ENCODE data around the gene CYP21A2. TPM values are rescaled to one million over a fixed set of nuclear protein-coding genes. Genes with fewer than 3 reads are reported as not detected.

The CYP21A2 gene
- total RNA-seq, 1 donor from 2014 or later, result 14.0 TPM

DNA sequence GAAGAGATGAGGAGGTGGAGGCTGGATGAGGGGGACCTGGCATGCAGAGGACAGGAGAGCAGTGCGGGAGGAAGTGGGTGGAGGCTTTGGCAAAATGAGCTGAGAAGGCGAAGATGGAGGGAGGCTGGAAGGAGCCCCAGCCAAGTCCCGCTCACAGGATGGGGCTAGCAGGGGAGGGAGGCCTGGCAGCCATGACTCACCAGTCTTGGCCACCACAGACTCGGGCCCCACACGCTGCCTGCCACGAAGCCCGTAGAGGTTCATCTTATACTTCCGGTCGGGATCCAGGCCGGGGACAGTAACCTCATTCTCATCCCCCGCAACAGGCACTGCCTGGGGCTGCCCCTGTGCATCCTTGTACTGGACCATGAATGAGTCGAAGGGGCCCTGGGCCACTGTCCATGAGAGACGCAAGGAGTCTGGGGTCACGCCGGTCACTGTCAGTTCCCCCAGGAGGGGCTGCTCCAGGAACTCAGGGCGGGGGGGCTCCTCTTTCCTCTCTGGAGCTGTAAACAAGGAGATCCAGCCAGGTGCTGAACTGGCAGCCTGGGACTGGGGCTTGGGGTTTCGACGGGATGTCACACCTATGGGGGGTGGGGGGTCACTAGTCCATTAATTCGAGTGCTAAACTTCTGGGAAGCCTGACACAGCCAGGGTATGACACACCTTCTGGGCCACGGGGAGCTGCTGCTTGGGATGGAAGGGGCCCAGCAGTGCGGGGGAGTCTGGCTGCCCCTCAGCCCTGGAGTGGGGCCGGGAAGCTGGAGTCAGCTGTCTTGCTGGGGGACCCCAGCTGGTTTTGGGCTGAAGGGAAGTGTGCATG is 43.2 kb downstream of the CYP21A2 start:
- intact Hi-C loops (cut with DNase I), result no loop called here
- Histone ChIP-seq H3K4me1 (peaks cover 5 to 28% of the 10 kb centered on the region in 2 donors), H3K27ac (peak overlapping the region; percentile 82 to 88), H3K9me3 (no peaks in the 10 kb centered on the region), H3K36me3 (peaks cover 0 to 14% of the 10 kb centered on the region in 2 donors), H3K4me3 (no peak overlapping the region), H3K27me3 (no peaks in the 10 kb centered on the region)
- TF ChIP-seq, protein P1, sequence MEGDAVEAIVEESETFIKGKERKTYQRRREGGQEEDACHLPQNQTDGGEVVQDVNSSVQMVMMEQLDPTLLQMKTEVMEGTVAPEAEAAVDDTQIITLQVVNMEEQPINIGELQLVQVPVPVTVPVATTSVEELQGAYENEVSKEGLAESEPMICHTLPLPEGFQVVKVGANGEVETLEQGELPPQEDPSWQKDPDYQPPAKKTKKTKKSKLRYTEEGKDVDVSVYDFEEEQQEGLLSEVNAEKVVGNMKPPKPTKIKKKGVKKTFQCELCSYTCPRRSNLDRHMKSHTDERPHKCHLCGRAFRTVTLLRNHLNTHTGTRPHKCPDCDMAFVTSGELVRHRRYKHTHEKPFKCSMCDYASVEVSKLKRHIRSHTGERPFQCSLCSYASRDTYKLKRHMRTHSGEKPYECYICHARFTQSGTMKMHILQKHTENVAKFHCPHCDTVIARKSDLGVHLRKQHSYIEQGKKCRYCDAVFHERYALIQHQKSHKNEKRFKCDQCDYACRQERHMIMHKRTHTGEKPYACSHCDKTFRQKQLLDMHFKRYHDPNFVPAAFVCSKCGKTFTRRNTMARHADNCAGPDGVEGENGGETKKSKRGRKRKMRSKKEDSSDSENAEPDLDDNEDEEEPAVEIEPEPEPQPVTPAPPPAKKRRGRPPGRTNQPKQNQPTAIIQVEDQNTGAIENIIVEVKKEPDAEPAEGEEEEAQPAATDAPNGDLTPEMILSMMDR (IDR thresholded peaks at IDR 0.05), result no peak
- peak; percentile 28 to 89 for DNase-seq (ENCODE audit: low spot score in 2 of 2)

DNA sequence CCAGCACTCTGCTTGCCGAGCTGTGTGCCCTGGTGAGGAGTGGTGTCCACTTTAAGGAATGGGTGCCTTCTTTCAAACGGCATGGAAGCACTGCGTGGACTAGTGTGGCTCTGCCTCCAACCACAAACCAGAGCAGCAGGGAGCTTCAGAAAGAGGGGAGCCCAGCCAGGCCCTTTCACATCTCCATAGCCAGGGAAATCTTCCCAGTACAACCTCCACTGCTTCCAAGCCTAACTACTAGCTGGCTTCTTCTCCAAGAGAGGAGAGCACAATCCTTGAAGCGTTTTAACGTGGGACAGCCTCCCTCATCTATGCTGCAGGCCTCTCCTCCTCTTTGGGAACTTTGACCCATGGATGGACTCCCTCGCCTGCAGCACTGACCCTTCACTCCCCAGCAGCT is 44.3 kb downstream of the CYP21A2 start:
- TF ChIP-seq, protein P1 (IDR thresholded peaks at IDR 0.05), result no peak
- H3K4me3 ChIP-seq, result no peak overlapping the region
- H3K36me3 ChIP-seq, result peaks cover 0 to 14% of the 10 kb centered on the region in 2 donors
- H3K4me1 ChIP-seq, result peaks cover 11 to 29% of the 10 kb centered on the region in 2 donors
- peak overlapping the region; percentile 82 to 88 for H3K27ac ChIP-seq
- DNase-seq (ENCODE audit: low spot score in 2 of 2), result no peak
- no peaks in the 10 kb centered on the region for H3K9me3 ChIP-seq
- intact Hi-C loops (cut with DNase I), result no loop called here
- no peaks in the 10 kb centered on the region for H3K27me3 ChIP-seq

DNA sequence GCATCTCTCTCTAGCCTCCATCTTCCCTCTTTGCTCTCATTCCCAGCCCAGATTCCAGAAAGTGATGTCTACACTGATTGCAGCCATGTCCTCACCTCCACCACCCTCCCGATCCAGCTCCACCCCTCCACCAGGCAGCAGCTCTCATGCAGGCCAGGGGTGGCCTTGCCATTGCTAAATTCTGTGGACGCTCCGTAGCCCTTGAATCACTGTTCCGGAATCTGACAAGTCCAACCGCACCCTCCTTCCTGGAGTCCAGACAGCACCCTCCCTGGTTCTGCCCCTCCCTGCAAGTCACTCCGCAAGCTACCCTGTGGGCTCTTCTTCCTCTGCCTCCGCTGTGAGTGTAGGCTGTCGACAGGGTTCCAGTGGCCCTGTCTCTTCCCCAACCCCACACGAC is 44.7 kb downstream of the CYP21A2 start:
- no peaks in the 10 kb centered on the region for H3K27me3 ChIP-seq
- TF ChIP-seq, protein P1 (IDR thresholded peaks at IDR 0.05), result no peak
- intact Hi-C loops (cut with DNase I), result no loop called here
- peak overlapping the region; percentile 82 to 88 for H3K27ac ChIP-seq
- peaks cover 0 to 14% of the 10 kb centered on the region in 2 donors for H3K36me3 ChIP-seq
- H3K9me3 ChIP-seq, result no peaks in the 10 kb centered on the region
- H3K4me1 ChIP-seq, result peaks cover 11 to 33% of the 10 kb centered on the region in 2 donors
- DNase-seq (ENCODE audit: low spot score in 2 of 2), result peak; percentile 25 to 92
- no peak overlapping the region for H3K4me3 ChIP-seq

DNA sequence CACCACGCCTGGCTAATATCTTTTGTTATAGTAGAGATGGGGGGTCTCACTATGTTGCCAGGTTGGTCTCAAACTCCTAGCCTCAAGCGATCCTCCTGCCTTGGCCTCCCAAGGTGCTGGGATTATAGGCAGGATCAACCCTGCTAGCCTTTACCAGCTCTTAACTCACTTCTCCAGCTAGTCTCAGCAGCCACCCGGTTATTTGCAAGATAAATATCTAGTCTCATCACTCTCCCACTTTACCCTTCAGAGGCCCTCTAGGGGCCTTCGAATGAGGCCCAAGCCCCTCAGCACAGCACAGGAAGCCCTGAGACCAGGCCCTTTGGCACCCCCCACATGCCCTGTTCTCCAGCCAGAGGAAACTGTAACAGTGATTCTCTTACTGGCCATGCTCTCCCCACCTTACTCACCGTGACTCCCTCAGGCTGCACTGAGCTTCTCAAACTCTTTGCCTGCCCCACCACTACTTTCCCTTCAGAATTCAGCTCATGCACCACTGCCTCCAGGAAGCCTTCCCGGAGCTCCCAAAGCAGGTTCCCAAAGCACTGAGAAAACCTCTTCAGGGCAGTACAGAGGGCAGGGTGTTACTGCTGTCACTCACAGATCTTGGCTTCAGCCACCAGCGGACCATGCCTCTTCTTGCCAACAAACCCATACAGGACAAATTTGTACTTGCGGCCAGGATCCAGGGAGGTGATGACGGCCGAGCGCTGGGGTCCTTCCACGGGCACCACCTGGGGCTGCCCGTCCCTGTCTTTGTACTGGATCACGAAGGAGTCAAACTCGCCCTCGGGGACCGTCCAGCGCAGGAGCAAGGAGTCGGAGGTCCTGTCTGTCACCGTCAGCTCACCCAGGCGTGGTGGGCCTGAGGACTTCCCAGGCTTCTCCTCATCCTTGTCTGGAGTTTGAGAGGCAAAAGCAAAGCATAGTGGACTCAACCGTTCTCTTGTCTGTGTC is 45.9 kb downstream of the CYP21A2 start:
- intact Hi-C loops (cut with DNase I), result no loop called here
- H3K27ac ChIP-seq, result peak overlapping the region; percentile 69 to 82
- no peaks in the 10 kb centered on the region for H3K27me3 ChIP-seq
- no peaks in the 10 kb centered on the region for H3K9me3 ChIP-seq
- peaks cover 0 to 6% of the 10 kb centered on the region in 2 donors for H3K36me3 ChIP-seq
- TF ChIP-seq, protein P1 (IDR thresholded peaks at IDR 0.05), result no peak
- H3K4me1 ChIP-seq, result peaks cover 11 to 36% of the 10 kb centered on the region in 2 donors
- no peak overlapping the region for H3K4me3 ChIP-seq
- no peak for DNase-seq (ENCODE audit: low spot score in 2 of 2)

DNA sequence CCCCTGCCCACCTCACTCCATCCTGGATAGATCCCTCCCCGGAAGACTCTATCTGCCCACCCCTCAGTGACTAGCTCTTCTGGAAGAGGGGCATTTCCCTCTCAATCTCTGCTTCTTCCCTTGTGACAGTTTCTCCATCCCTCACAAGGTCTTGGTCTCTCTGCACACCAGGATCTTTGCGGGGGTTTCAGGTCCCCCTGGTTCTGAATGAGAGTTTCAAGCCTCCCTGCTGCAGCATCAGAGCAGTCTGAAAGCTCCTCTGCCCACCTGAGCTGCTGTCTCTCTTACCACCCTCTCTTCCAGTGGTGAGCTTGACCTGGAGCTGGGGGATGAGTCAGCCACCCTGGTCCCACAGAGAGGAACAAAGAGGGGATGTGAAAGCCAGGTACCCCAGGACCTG is 46.6 kb downstream of the CYP21A2 start:
- intact Hi-C loops (cut with DNase I), result no loop called here
- no peaks in the 10 kb centered on the region for H3K27me3 ChIP-seq
- H3K4me1 ChIP-seq, result peaks cover 11 to 36% of the 10 kb centered on the region in 2 donors
- no peaks in the 10 kb centered on the region for H3K36me3 ChIP-seq
- H3K27ac ChIP-seq, result peak overlapping the region in 1 of 2 donors; percentile 26
- TF ChIP-seq, protein P1 (IDR thresholded peaks at IDR 0.05), result no peak
- H3K9me3 ChIP-seq, result no peaks in the 10 kb centered on the region
- DNase-seq (ENCODE audit: low spot score in 2 of 2), result no peak
- no peak overlapping the region for H3K4me3 ChIP-seq

Measured in ascending aorta (tissue), 2 donors.